ENCODE measurements around the gene MKNK1. TPM values are rescaled to one million over a fixed set of nuclear protein-coding genes. Genes with fewer than 3 reads are reported as not detected.

Gene MKNK1
- total and polyA plus RNA-seq, 5 experiments from 2014 or later, result 17.6 to 56.3 (median 19.7) TPM

DNA sequence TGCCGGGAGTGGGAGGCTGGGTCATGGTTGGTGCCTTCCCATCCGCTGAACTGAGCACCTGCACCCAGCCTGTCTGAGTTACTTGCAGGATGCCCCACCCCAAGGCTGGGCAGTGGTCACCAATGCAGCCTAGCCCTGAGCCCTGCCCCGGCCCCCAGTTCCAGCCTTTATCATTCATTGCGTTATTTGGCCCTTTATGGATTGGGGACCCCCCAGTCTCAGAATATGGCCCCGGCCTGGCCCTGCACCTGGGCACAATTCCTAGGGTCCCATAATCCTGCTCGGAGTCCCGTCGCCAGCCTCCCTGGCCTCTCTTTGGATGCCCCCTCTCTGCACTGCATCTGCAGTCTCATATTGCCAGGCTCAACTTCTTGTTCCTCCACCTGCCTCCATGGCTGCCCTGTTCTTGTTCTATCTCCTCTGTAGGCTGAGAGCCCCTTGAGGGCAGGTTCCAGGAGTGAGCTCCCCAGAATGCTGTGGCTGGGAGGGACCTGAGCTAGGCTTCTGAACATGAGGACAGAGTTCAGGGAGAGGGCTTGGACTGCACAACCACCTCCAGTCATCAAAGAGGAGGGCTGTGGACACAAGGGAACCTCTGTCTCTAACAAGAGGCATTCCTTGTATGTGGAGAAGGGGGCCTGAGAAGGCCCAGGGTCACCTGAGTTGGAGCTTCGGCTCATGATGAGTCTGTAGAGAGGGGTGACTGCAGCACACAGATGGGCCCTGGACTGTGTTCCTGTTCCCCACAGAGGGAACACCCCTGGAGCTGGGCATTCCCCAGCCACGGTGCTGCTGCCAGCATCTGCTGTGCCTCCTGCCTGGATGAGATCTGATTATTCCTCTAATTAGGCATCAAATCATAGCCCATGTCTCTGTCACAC is 51.5 kb downstream of the MKNK1 start:
- H3K9me3 Mint-ChIP-seq, result no peaks in the 10 kb centered on the region
- H3K36me3 Mint-ChIP-seq, result peaks cover 0 to 2% (median 0%) of the 10 kb centered on the region in 3 donors
- H3K4me3 Mint-ChIP-seq, result no peak overlapping the region
- peaks cover 9 to 18% (median 12%) of the 10 kb centered on the region in 4 donors for H3K4me1 Mint-ChIP-seq
- no peak for ATAC-seq
- POLR2A ChIA-PET, result no interaction called here
- peak overlapping the region in 4 of 10 donors; percentile 44 to 72 (median 52) for H3K27ac Mint-ChIP-seq
- DNase-seq, result no peak
- peaks cover 0 to 17% (median 5%) of the 10 kb centered on the region in 5 donors for H3K27me3 Mint-ChIP-seq

DNA sequence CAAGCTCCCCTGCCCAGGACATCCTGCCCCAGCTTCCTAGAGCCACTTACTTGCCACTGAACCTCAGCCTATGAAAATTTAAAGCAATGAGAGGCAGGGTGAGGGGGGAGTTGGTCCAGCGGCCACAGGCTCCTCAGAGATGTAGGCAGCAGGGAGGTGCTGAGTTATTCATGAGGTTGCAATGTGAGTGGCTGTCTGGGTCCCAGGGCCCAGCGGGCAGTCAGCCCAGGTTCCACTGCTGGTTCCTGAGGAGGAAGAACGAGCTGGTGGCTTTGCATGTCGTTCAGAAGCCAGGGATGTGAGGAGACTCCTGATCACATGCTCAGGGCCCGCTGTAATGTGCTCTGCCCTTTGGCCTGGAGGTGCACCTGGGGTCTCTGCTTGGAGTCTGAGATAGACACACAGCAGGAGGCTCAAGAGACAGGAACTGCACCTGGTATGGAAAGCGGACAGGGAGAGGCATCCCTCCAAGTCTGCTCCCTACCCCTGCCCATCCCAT is 52.4 kb downstream of the MKNK1 start, which contains the start of gene KNCN:
Gene KNCN (minus strand): TSS at position 51 of the 499 bp plus-strand sequence. CDS start 432 bp downstream, outside the sequence.
- POLR2A ChIA-PET, result no interaction called here
- Mint-ChIP-seq H3K36me3 (no peaks in the 10 kb centered on the region), H3K4me3 (peak within 1 kb of the TSS in 1 of 10 donors; percentile 19), H3K9me3 (no peaks in the 10 kb centered on the region), H3K4me1 (peaks cover 9 to 18% (median 12%) of the 10 kb centered on the region in 4 donors), H3K27me3 (peaks cover 4 to 27% (median 11%) of the 10 kb centered on the region in 5 donors), H3K27ac (peak within 1 kb of the TSS in 6 of 10 donors; percentile 47 to 81 (median 73))
- DNase-seq (no peak), ATAC-seq (no peak)

DNA sequence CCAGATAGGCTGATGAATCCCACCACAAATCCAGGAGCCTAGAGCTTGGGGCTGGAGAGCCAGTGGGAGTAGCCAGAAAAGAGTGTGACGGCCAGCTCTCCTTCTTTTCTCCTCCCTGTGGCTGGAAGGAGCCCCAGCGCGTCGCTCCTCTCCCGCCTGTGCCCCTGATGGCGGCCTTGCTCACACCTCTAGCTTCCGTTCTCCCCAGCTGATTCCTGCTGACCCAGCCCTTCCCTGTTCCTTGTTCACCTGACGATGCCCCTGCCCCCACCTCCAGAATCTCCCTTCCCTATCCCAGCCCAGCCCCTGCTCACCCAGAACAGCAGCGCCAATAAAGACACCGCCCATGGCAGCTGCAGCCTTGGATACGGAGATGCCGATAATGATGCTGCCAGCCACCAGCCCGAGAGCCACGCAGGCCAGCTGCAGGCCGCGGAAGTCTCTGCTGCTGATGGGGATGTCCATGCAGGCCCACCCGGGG is 53.3 kb downstream of the MKNK1 start:
- no peaks in the 10 kb centered on the region for H3K36me3 Mint-ChIP-seq
- peaks cover 11 to 35% (median 19%) of the 10 kb centered on the region in 5 donors for H3K27me3 Mint-ChIP-seq
- peaks cover 9 to 18% (median 12%) of the 10 kb centered on the region in 4 donors for H3K4me1 Mint-ChIP-seq
- no peaks in the 10 kb centered on the region for H3K9me3 Mint-ChIP-seq
- H3K4me3 Mint-ChIP-seq, result peak overlapping the region in 1 of 10 donors; percentile 19
- DNase-seq (no peak), ATAC-seq (no peak)
- peak overlapping the region in 6 of 10 donors; percentile 29 to 81 (median 65) for H3K27ac Mint-ChIP-seq
- POLR2A ChIA-PET, result no interaction called here

DNA sequence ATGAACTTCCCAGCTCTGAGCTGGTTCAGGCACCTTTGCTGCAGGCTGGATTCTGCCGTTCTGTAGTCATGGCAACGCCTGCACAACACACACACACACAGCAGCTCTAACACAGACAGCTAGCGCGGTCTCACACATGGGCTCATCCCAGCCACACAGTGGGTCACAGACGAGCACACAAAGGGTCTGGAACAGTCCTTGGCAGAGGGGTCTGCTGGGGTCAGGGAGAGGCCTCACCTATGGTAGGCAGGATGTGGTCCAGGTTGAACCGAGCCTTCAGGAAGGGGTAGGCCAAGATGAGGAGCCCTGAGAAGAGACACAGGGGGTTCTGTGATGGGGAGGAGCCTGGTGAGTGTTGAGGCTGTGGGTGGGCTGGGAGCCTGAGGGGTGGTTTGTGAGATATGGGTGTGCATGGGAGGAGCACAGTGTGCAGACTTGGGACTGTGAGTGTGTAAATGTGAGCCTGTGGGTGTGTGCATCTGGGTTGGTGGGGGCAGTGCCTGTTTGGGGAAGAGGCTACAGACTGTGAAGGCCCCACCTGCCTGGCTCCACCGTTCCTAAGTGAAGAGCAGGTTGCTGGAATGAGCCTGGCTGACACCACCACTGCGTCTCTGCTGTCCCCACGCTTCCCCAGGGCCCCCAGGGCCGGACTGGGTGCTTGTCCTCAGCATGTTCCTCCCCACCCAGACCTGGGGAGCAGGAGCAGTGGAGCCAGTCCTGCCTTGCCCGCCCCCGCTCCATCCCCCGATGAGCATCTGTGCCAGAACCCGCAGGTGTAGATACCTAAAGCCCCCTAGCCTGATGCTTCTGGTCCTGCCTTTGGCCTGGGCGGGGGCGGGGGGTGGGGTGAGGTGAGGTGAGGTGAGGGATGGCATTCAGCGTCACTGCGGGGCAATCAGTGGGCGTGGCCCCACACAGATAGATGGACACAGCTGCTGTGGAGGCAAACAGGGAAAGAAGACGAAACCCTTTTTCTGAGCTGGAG is 54.1 kb downstream of the MKNK1 start:
- POLR2A ChIA-PET, result no interaction called here
- Mint-ChIP-seq H3K36me3 (no peaks in the 10 kb centered on the region), H3K4me3 (peak overlapping the region in 4 of 10 donors; percentile 22 to 51 (median 46))

DNA sequence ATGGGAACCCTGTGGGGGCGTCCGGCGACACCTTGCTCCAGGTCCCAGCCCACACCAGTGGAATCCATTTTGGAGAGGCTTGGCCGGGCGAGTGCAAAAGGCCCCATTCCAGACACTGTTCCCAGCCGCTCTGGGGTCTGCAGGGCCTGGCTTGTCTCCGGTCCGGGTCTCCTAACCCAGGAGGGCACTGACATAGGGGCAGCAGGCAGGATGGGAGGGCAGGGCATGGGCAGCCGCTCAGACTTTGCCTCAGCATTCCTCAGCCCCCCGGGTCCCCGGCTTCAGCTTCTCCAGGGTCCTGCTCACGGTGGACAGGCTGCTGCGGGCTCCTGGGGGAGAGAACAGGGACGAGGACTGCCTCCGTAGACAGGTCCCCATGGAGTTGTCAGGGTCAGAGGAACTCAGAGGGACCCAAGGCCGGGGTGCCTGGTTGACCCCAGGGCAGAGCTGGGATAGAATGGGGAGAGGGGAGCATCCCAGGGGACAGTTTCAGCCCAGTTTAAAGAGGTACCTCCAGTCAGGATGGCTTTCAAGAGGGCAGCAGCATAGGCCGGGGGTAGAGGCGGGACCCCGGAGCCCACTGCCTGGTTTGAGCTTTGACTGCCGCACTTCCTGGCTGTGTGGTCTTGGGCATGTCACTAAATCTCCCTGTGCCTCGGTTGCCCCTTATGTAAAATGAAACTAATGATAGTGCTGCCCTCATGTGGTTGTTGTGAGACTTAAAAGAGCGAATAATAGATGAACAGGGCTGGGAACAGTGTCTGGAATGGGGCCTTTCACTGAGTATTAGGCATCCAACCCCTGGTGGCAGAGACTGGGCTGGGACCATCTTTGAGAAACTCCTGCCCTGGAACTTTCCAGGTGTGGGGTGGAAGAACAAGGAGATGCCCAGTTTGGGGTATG is 56.3 kb downstream of the MKNK1 start:
- H3K9me3 Mint-ChIP-seq, result no peaks in the 10 kb centered on the region
- peak in 1 of 10 donors; percentile 20 for DNase-seq
- H3K4me3 Mint-ChIP-seq, result no peak overlapping the region
- peak overlapping the region in 6 of 10 donors; percentile 0 to 75 (median 42) for H3K27ac Mint-ChIP-seq
- ATAC-seq, result no peak
- no peaks in the 10 kb centered on the region for H3K36me3 Mint-ChIP-seq
- H3K4me1 Mint-ChIP-seq, result peaks cover 11 to 24% (median 13%) of the 10 kb centered on the region in 4 donors
- peaks cover 28 to 65% (median 44%) of the 10 kb centered on the region in 5 donors for H3K27me3 Mint-ChIP-seq
- POLR2A ChIA-PET, result no interaction called here

More for the DNA sequence above, 54.1 kb downstream of the MKNK1 start:
- Mint-ChIP-seq H3K27me3 (peaks cover 19 to 43% (median 27%) of the 10 kb centered on the region in 5 donors), H3K9me3 (no peaks in the 10 kb centered on the region), H3K27ac (peak overlapping the region; percentile 48 to 97 (median 89)), H3K4me1 (peaks cover 9 to 18% (median 12%) of the 10 kb centered on the region in 4 donors)
- peak; percentile 91 to 92 for ATAC-seq
- DNase-seq, result peak; percentile 18 to 80 (median 58)

DNA sequence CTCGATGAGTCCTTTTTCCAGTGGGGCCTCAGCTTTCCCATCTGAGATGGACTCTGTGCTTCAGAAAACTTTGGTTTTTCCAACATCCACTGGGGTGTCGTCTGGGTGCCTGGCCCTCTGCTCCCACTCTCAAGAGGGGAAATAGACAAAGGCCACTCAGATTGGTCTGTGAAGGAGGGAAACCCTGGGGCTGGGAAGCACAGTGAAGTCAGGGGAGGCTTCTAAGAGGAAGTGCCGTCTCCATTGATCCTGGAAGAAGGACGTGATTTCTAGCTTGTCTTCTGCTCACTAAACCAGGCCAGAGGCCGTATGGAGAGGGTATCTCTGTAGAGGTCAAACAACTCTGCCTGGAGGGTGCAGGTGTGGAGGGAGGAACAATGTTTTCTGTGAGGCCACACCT is 57.9 kb downstream of the MKNK1 start:
- Mint-ChIP-seq H3K9me3 (no peaks in the 10 kb centered on the region), H3K27me3 (peaks cover 37 to 58% (median 52%) of the 10 kb centered on the region in 5 donors), H3K36me3 (no peaks in the 10 kb centered on the region), H3K27ac (peak overlapping the region in 2 of 10 donors; percentile 46 to 76), H3K4me3 (no peak overlapping the region), H3K4me1 (peaks cover 11 to 24% (median 13%) of the 10 kb centered on the region in 4 donors)
- DNase-seq, result no peak
- POLR2A ChIA-PET, result no interaction called here
- ATAC-seq, result no peak

DNA sequence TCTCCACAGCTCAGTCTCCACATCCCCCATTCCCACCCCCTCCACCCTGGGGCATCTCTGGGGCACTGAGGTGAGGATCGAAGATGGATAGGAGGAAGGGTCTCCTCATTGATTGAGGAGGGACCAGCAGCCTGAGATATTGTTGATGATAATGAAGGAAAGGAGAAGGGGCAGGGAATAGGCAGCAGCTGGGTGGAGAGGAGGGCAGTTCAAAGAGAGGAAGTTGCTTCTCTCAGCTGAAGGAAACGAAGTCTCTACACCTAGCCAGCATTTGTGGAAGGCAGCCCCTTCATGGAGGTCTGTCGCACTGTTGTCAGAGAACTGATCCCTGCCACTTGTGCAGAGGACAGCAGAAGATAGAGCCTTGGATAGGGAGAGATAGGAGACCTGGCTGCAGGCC is 58.3 kb downstream of the MKNK1 start:
- DNase-seq, result no peak
- Mint-ChIP-seq H3K4me1 (peaks cover 11 to 24% (median 13%) of the 10 kb centered on the region in 4 donors), H3K9me3 (no peaks in the 10 kb centered on the region), H3K36me3 (no peaks in the 10 kb centered on the region), H3K27me3 (peaks cover 38 to 59% (median 54%) of the 10 kb centered on the region in 5 donors), H3K27ac (no peak overlapping the region), H3K4me3 (no peak overlapping the region)
- POLR2A ChIA-PET, result no interaction called here
- ATAC-seq, result no peak

DNA sequence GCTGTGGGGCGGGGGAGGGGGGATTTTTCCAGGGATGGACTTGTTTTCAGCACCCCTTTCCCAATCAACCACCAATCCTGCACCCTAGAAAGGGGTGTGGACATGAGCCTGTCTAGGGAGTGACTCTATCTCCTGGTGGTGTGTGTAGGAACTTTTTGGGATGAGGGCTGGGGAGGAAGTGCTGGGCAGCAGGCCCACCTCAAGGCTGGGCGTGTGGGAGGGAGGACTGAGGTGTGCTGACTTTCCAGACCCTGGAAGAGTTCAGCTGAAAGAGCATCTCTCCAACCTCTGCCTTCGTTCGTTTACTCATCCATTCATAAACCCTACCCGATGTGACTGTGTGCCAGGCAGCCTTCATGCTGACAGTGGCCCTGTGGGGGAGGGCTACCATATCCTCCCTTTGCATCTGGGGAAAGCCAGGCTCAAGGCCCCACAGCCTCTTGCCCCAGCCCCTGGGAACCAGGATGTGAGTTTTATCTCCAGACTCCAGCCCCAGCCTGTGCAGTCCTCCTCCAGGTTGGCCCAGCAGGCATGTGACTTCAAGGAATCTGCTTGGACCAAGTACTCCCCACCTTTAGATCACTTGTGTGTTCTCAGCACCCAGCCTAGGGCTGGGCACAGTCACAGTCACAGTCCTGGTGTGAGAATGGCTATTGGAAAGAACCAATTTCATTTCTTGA is 59.4 kb downstream of the MKNK1 start:
- Mint-ChIP-seq H3K4me1 (peaks cover 8 to 19% (median 9%) of the 10 kb centered on the region in 4 donors), H3K4me3 (no peak overlapping the region), H3K9me3 (no peaks in the 10 kb centered on the region), H3K27me3 (peaks cover 42 to 64% (median 57%) of the 10 kb centered on the region in 5 donors), H3K27ac (peak overlapping the region in 1 of 10 donors; percentile 22), H3K36me3 (no peaks in the 10 kb centered on the region)
- no peak for DNase-seq
- ATAC-seq, result no peak
- POLR2A ChIA-PET, result no interaction called here

DNA sequence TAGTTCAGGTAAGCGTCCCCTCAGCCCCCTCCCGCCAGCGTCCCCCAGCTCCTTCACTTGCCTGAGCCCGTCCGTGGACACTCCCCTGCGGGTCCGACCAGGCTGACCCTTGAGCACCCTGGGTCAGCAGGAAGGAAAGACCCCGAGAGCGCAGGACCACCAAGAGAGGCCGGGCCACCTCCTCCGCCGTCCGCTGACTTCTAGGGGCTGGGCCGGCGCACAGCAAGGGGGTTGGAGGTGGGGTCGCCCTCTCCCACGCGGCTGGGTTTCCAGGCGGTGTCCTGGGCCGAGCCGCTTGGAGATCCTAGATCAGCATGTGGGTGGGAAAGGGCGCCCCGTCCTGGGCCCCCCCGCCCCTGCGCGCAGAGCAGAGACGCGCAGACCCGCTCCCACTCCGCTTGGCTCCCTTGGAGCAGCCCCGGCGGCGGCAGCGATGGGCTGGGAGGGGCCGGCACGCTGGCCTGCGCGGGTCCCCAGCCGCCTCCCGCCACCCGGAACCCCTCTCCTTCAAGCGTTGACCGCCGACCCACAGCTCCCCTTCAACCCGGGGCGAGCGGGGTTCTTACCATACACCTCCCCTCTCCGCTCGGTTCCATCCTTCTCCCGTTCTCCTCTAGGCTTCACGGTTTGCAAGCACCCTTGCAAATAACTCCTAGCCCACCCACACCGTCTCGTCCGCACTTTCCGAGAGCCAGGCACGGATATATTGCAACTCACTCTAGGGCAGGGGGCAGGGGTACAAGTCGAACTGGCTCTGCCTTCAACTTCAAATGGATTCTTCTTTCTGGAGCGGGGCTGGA is 60.1 kb downstream of the MKNK1 start:
- Mint-ChIP-seq H3K27ac (peak overlapping the region in 1 of 10 donors; percentile 22), H3K27me3 (peaks cover 42 to 61% (median 57%) of the 10 kb centered on the region in 5 donors), H3K36me3 (no peaks in the 10 kb centered on the region), H3K4me1 (peaks cover 2 to 12% (median 4%) of the 10 kb centered on the region in 4 donors), H3K9me3 (no peaks in the 10 kb centered on the region), H3K4me3 (peak overlapping the region in 1 of 10 donors; percentile 54)
- POLR2A ChIA-PET, result no interaction called here
- no peak for ATAC-seq
- no peak for DNase-seq

DNA sequence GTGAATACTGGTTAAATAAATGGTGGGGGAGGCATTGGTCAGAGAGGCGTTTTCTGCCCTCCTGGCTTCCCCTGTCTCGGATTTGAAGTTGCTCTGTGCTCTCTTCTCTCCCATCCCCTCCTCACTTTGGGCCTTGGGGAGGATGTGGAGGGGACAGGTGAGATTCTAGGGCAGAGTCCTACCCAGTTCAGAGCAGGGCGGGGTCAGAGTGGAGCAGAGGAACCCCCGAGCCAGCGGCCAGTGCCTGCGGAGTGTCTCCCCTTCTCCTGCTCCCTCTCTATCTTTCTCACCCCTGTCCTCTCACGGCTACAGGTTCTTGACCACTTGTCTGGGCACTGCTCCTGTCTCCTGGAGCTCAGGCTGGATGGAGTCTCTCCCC is 60.7 kb downstream of the MKNK1 start:
- DNase-seq (no peak), ATAC-seq (no peak)
- Mint-ChIP-seq H3K27me3 (peaks cover 42 to 61% (median 57%) of the 10 kb centered on the region in 5 donors), H3K4me1 (peaks cover 2 to 12% (median 4%) of the 10 kb centered on the region in 4 donors), H3K36me3 (no peaks in the 10 kb centered on the region), H3K27ac (no peak overlapping the region), H3K9me3 (no peaks in the 10 kb centered on the region), H3K4me3 (no peak overlapping the region)
- POLR2A ChIA-PET, result interaction anchor here (0.6 kb wide), 1 partner anchor 72 kb away, joined by 3 read pairs; no protein-coding TSS in a partner anchor
